HepG2 (cell line): ENCODE results near the gene TMEM14B. TPM values are rescaled to one million over a fixed set of nuclear protein-coding genes. Genes with fewer than 3 reads are reported as not detected.

Experiments
- ARID5B ChIP-seq: IDR thresholded peaks from 2 replicates; pipeline ENCODE4 v1.4.0; 2020; ENCODE audit warnings: mild to moderate bottlenecking, missing genetic modification reagents
- ATF7-NPFF ChIP-seq: sonication (generic); formaldehyde crosslinking; IDR thresholded peaks from 2 replicates; pipeline ENCODE4 v1.8.1; 2023; ENCODE audit warnings: mild to moderate bottlenecking, low read depth, missing genetic modification reagents, moderate library complexity
- EHMT2 ChIP-seq: fragments of 200-600 bp; sonication (generic); IDR thresholded peaks from 2 replicates; pipeline ENCODE4 v1.7.0; 2017; ENCODE audit warnings: antibody characterized with exemption, low read depth, low read length, borderline replicate concordance
- ELK4 ChIP-seq: sonication (generic); formaldehyde crosslinking; IDR thresholded peaks from 2 replicates; pipeline ENCODE4 v1.9.0; 2021; ENCODE audit warnings: missing genetic modification reagents, borderline replicate concordance
- ETV5 ChIP-seq: IDR thresholded peaks from 2 replicates; pipeline ENCODE4 v1.6.1; 2018; ENCODE audit warnings: missing biosample characterization, missing genetic modification reagents, inconsistent platforms, borderline replicate concordance
- GATAD1 ChIP-seq: IDR thresholded peaks from 2 replicates; pipeline ENCODE4 v1.6.1; 2016; ENCODE audit warnings: missing genetic modification reagents, missing compliant biosample characterization
- IRF2 ChIP-seq: IDR thresholded peaks from 2 replicates; pipeline ENCODE4 v1.6.1; 2018; ENCODE audit warnings: missing genetic modification reagents, missing compliant biosample characterization
- TIGD3 ChIP-seq: sonication (generic); formaldehyde crosslinking; IDR thresholded peaks from 2 replicates; pipeline ENCODE4 v1.5.1; 2020; ENCODE audit warnings: mild to moderate bottlenecking, missing genetic modification reagents, borderline replicate concordance
- ZFP36L2 ChIP-seq: sonication (generic); formaldehyde crosslinking; IDR thresholded peaks from 2 replicates; pipeline ENCODE4 v1.4.0; 2020; ENCODE audit warnings: missing genetic modification reagents
- ZNF549 ChIP-seq: sonication (generic); formaldehyde crosslinking; IDR thresholded peaks from 2 replicates; pipeline ENCODE4 v1.5.0; 2020; ENCODE audit warnings: missing genetic modification reagents
- ZNF570 ChIP-seq: sonication (generic); formaldehyde crosslinking; IDR thresholded peaks from 2 replicates; pipeline ENCODE4 v1.4.0; 2020; ENCODE audit warnings: mild to moderate bottlenecking, missing genetic modification reagents, borderline replicate concordance
- ZNF577 ChIP-seq: sonication (generic); formaldehyde crosslinking; IDR thresholded peaks from 2 replicates; pipeline ENCODE4 v1.4.0; 2020; ENCODE audit warnings: mild to moderate bottlenecking, low read depth, missing genetic modification reagents, borderline replicate concordance
- ZNF83 ChIP-seq: sonication (generic); formaldehyde crosslinking; IDR thresholded peaks from 2 replicates; pipeline ENCODE4 v1.4.0; 2020; ENCODE audit warnings: missing genetic modification reagents, mild to moderate bottlenecking, borderline replicate concordance
- polyA plus RNA-seq, 8 experiments: library from polyadenylated mRNA; depleted of rRNA in 3 of 8; stranded (reverse) in 7 of 8; unstranded in 1 of 8; fragments of >200 nt; fragmentation: Illumina TruSeq in 4 of 8; extraction: Trizol in 4 of 8; gene quantifications; 2 replicates each; pipeline versions ENCODE4 v1.2.1 to v1.2.3, GENCODE V29; 2011 to 2016; ENCODE audit warnings: low read depth in 4 of 8, missing spikeins in 1 of 8, mixed read lengths in 1 of 8; ENCODE audit not compliant: insufficient read depth in 1 of 8
- total RNA-seq, 5 experiments: library from RNA; depleted of rRNA; stranded (reverse); fragments of >200 nt; fragmentation: Illumina TruSeq; extraction: Trizol; gene quantifications; 2 replicates each; pipeline ENCODE4 v1.2.3, GENCODE V29; 2016; ENCODE audit warnings: low read depth in 1 of 5
- TF ChIP-seq, protein P1 (sequence below): sonication (generic); formaldehyde crosslinking; IDR thresholded peaks from 2 replicates; pipeline ENCODE4 v1.4.0; 2020; ENCODE audit warnings: mild to moderate bottlenecking, missing genetic modification reagents
- TF ChIP-seq, protein P2 (sequence below): sonication (generic); formaldehyde crosslinking; IDR thresholded peaks from 2 replicates; pipeline ENCODE4 v1.5.1; 2020; ENCODE audit warnings: missing genetic modification reagents, mild to moderate bottlenecking, borderline replicate concordance
- TF ChIP-seq, protein P3 (sequence below): IDR thresholded peaks from 2 replicates; pipeline ENCODE4 v1.6.1; 2018; ENCODE audit warnings: missing genetic modification reagents

The TMEM14B gene
- total and polyA plus RNA-seq, 2 of the 13 experiments (the other 11 are each of a cell fraction or from before 2014, with no cell fraction given): 133 to 200 TPM

GRCh38 chr6:10747251-10747972 lies at the start of gene TMEM14B (continued):
- TF ChIP-seq ATF7-NPFF: peak; percentile 94
- no peak for TF ChIP-seq ZNF577 (CRISPR knock-in tag)
- TF ChIP-seq TIGD3 (CRISPR knock-in tag): peak; percentile 87
- peak; percentile 77; the same call in 1 of the 2 replicates for TF ChIP-seq EHMT2
- TF ChIP-seq ZFP36L2 (CRISPR knock-in tag): no peak
- TF ChIP-seq, protein P1, sequence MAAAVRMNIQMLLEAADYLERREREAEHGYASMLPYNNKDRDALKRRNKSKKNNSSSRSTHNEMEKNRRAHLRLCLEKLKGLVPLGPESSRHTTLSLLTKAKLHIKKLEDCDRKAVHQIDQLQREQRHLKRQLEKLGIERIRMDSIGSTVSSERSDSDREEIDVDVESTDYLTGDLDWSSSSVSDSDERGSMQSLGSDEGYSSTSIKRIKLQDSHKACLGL (CRISPR knock-in tag): peak; percentile 90; the same call in 1 of the 2 replicates
- no peak for TF ChIP-seq ZNF549 (CRISPR knock-in tag)
- TF ChIP-seq ETV5 (CRISPR knock-in tag): peak; percentile 99
- TF ChIP-seq ARID5B (CRISPR knock-in tag): peak; percentile 78; the same call in 1 of the 2 replicates
- peak; percentile 89 for TF ChIP-seq GATAD1 (CRISPR knock-in tag)
- TF ChIP-seq, protein P2, sequence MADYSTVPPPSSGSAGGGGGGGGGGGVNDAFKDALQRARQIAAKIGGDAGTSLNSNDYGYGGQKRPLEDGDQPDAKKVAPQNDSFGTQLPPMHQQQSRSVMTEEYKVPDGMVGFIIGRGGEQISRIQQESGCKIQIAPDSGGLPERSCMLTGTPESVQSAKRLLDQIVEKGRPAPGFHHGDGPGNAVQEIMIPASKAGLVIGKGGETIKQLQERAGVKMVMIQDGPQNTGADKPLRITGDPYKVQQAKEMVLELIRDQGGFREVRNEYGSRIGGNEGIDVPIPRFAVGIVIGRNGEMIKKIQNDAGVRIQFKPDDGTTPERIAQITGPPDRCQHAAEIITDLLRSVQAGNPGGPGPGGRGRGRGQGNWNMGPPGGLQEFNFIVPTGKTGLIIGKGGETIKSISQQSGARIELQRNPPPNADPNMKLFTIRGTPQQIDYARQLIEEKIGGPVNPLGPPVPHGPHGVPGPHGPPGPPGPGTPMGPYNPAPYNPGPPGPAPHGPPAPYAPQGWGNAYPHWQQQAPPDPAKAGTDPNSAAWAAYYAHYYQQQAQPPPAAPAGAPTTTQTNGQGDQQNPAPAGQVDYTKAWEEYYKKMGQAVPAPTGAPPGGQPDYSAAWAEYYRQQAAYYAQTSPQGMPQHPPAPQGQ: 0 out of 2 replicates have a peak, but pooled peaks have one; percentile 37
- TF ChIP-seq IRF2 (CRISPR knock-in tag): peak; percentile 83; the same call in 1 of the 2 replicates
- TF ChIP-seq, protein P3, sequence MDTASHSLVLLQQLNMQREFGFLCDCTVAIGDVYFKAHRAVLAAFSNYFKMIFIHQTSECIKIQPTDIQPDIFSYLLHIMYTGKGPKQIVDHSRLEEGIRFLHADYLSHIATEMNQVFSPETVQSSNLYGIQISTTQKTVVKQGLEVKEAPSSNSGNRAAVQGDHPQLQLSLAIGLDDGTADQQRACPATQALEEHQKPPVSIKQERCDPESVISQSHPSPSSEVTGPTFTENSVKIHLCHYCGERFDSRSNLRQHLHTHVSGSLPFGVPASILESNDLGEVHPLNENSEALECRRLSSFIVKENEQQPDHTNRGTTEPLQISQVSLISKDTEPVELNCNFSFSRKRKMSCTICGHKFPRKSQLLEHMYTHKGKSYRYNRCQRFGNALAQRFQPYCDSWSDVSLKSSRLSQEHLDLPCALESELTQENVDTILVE (CRISPR knock-in tag): peak; percentile 100
- TF ChIP-seq ZNF83 (CRISPR knock-in tag): no peak
- no peak for TF ChIP-seq ZNF570 (CRISPR knock-in tag)
- no peak for TF ChIP-seq ELK4 (CRISPR knock-in tag)
